Measurements from ENCODE around the gene ESR1. TPM values are rescaled to one million over a fixed set of nuclear protein-coding genes. Genes with fewer than 3 reads are reported as not detected.

ESR1 gene
- total RNA-seq, 4 donors from 2014 or later, result 0.83 to 1.8 (median 1.3) TPM

- Histone ChIP-seq H3K27me3 (no peaks in the 10 kb centered on the region), H3K36me3 (no peaks in the 10 kb centered on the region), H3K9me3 (no peaks in the 10 kb centered on the region), H3K27ac (replicated peaks in 1 of 4) (no peak overlapping the region), H3K4me1 (no peaks in the 10 kb centered on the region), H3K4me3 (no peak overlapping the region)
- TF ChIP-seq POLR2A (IDR thresholded peaks at IDR 0.05; ENCODE audit: low read depth) (no peak), POLR2AphosphoS5 (IDR thresholded peaks at IDR 0.05) (no peak), CTCF (IDR thresholded peaks at IDR 0.05) (no peak), EP300 (IDR thresholded peaks at IDR 0.05) (no peak)
- 96% methylated on average over 1 of the region's 1 CpG for WGBS
- intact Hi-C loops (cut with DNase I), result no loop called here
- DNase-seq (ENCODE audit: extremely low spot score), result no peak
Measured at GRCh38 chr6:152004036-152004566, 196.6 kb downstream of the ESR1 start.

- intact Hi-C loops (cut with DNase I), result no loop called here
- no peaks in the 10 kb centered on the region for H3K9me3 ChIP-seq
- WGBS, result 71% methylated on average over 3 of the region's 3 CpGs
- H3K36me3 ChIP-seq, result no peaks in the 10 kb centered on the region
- no peaks in the 10 kb centered on the region for H3K27me3 ChIP-seq
- H3K27ac ChIP-seq (replicated peaks in 1 of 4), result no peak overlapping the region
- no peak overlapping the region for H3K4me3 ChIP-seq
- TF ChIP-seq POLR2A (IDR thresholded peaks at IDR 0.05; ENCODE audit: low read depth) (no peak), CTCF (IDR thresholded peaks at IDR 0.05) (no peak), POLR2AphosphoS5 (IDR thresholded peaks at IDR 0.05) (no peak), EP300 (IDR thresholded peaks at IDR 0.05) (no peak)
- H3K4me1 ChIP-seq, result no peaks in the 10 kb centered on the region
- DNase-seq (ENCODE audit: extremely low spot score), result no peak
Measured at GRCh38 chr6:152004896-152005295, 197.4 kb downstream of the ESR1 start.

- Histone ChIP-seq H3K27ac (replicated peaks in 1 of 4) (no peak overlapping the region), H3K4me1 (no peaks in the 10 kb centered on the region), H3K9me3 (no peaks in the 10 kb centered on the region), H3K4me3 (no peak overlapping the region), H3K27me3 (no peaks in the 10 kb centered on the region), H3K36me3 (no peaks in the 10 kb centered on the region)
- intact Hi-C loops (cut with DNase I), result no loop called here
- no peak for DNase-seq (ENCODE audit: extremely low spot score)
- WGBS, result 78% methylated on average over 4 of the region's 4 CpGs
- TF ChIP-seq EP300 (IDR thresholded peaks at IDR 0.05) (no peak), POLR2AphosphoS5 (IDR thresholded peaks at IDR 0.05) (no peak)
Measured at GRCh38 chr6:152008779-152009178, 201.3 kb downstream of the ESR1 start.

DNA sequence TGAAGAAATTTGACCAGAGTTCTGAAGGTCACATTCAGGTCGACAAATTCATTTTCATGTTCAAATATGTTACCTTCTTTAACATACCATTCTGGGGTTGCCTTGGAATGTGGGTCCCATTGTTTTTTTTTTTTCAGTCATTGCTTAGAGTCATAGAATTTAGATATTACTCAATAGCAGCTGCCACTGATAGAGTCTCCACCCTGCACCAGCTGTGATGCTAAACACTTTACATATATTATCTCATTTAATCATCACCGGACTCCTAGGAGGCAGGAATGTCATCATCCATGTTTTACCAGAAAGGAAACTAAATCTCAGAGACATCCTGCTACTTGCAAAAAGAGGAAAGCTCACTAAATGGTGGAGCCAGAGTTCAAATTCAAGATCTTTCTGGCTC lies 204.7 kb downstream of the ESR1 start:
- H3K36me3 ChIP-seq, result no peaks in the 10 kb centered on the region
- H3K27me3 ChIP-seq, result no peaks in the 10 kb centered on the region
- DNase-seq (ENCODE audit: extremely low spot score), result no peak
- no peak overlapping the region for H3K4me3 ChIP-seq
- intact Hi-C loops (cut with DNase I), result no loop called here
- H3K27ac ChIP-seq (replicated peaks in 1 of 4), result no peak overlapping the region
- H3K4me1 ChIP-seq, result no peaks in the 10 kb centered on the region
- 78% methylated on average over 2 of the region's 2 CpGs for WGBS
- TF ChIP-seq POLR2A (IDR thresholded peaks at IDR 0.05; ENCODE audit: low read depth) (no peak), CTCF (IDR thresholded peaks at IDR 0.05) (no peak), POLR2AphosphoS5 (IDR thresholded peaks at IDR 0.05) (no peak), EP300 (IDR thresholded peaks at IDR 0.05) (no peak)
- no peaks in the 10 kb centered on the region for H3K9me3 ChIP-seq

DNA sequence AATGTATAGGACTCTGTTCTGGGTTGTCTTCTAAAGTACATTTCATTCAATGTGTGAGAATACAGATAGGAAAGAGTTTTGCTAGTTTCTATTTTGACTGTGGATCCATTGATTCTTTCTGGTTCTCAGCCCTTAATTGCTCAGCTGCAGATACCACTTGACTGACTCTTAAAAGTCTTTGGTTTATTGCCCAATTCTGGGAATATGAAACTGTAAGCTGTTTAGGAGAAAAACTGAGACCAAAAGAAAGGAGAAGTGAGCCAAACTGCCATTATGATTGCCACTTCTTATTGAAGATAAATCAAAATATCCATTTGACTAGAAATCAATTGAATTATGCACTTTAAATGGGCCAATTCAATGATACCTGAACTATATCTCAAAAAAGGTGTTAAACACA lies 211.4 kb downstream of the ESR1 start:
- Histone ChIP-seq H3K27me3 (no peaks in the 10 kb centered on the region), H3K4me1 (no peaks in the 10 kb centered on the region), H3K9me3 (peaks cover 0 to 7% (median 3%) of the 10 kb centered on the region in 4 donors), H3K27ac (replicated peaks in 1 of 4) (no peak overlapping the region), H3K36me3 (no peaks in the 10 kb centered on the region), H3K4me3 (no peak overlapping the region)
- DNase-seq (ENCODE audit: extremely low spot score), result no peak
- no peak for TF ChIP-seq POLR2A (IDR thresholded peaks at IDR 0.05; ENCODE audit: low read depth)
- TF ChIP-seq EP300 (IDR thresholded peaks at IDR 0.05), result no peak
- TF ChIP-seq CTCF (IDR thresholded peaks at IDR 0.05), result no peak
- TF ChIP-seq POLR2AphosphoS5 (IDR thresholded peaks at IDR 0.05), result no peak
- intact Hi-C loops (cut with DNase I), result no loop called here

All from esophagus muscularis mucosa (tissue), 4 donors.